Activated CD8-positive, alpha-beta memory T cell treated with anti-CD3 and anti-CD28 coated beads, Interleukin-2, amount 10 ng/mL, durations not matched to agents 7 days and 5 days (primary cell): ENCODE measurements around the gene MICAL3. TPM values are rescaled to one million over a fixed set of nuclear protein-coding genes. Genes with fewer than 3 reads are reported as not detected.

Experiments used
- ATAC-seq: fragments of 150-1000 bp; cut with Tn5 transposase; one replicate; pipeline ENCODE4 v1.10.0; 2021; ENCODE audit warnings: moderate library complexity
- CTCF ChIA-PET: fragments of 350-600 bp; sonication (Branson Sonifier 250); formaldehyde crosslinking; loops from one replicate; lab custom pipeline; 2021; ENCODE audit warnings: antibody characterized with exemption; lab: Charles Lee
- DNase-seq: peaks from one replicate; pipeline ENCODE4 v3.0.0-alpha.2; 2020
- H3K27ac Mint-ChIP-seq: one replicate; pipeline ENCODE4 v1.8.0; 2021; ENCODE audit warnings: mild to moderate bottlenecking, mixed read lengths
- H3K27me3 Mint-ChIP-seq: one replicate; pipeline ENCODE4 v1.8.0; 2021; ENCODE audit warnings: mixed read lengths
- H3K36me3 Mint-ChIP-seq: one replicate; pipeline ENCODE4 v1.8.0; 2021; ENCODE audit warnings: mild to moderate bottlenecking, mixed read lengths
- H3K4me1 Mint-ChIP-seq: one replicate; pipeline ENCODE4 v1.8.0; 2021; ENCODE audit warnings: mixed read lengths
- H3K4me3 Mint-ChIP-seq: one replicate; pipeline ENCODE4 v1.8.0; 2021; ENCODE audit warnings: mild to moderate bottlenecking, moderate library complexity, mixed read lengths
- H3K9me3 Mint-ChIP-seq: one replicate; pipeline ENCODE4 v1.8.0; 2022; ENCODE audit warnings: low read depth, mixed read lengths
- total RNA-seq, 2 experiments: library from RNA; stranded (reverse); gene quantifications; one replicate each; pipeline ENCODE4 v1.2.3, GENCODE V29; 2021

The MICAL3 gene
- total RNA-seq, 2 experiments from 2014 or later: 38.8 to 41.7 TPM

DNA sequence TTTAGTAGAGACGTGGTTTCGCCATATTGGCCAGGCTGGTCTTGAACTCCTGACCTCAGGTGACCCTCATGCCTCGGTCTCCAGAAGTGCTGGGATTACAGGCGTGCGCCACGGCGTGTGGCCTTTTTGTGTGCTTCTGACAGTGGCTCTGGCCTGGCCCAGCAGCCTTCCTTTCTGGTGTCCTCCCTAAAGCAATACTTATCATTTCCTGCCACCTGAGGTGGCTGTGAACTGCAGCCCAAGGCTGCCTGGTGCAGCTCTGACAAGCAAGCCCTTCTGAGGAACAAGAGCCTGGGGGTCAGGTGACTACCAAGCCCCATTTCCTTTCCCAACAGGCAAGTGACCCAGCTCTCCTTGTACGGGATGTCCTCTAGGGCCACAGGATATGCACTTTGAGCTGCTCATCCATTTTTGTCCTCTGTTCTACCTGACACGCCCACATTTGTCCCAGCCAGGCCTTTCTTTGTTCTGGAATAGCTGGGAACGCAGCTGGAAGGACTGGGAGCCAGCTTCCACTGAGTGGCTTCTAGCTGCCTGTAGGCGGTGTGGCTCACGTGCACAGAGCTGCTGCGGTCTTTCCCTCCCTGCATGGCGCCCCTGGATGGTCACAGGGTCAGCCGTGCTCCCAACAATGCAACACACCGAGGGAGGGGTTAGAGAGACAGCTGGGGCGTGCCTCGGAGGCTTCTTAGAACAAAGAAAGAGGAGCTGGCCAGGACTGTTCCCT is 237.8 kb downstream of the MICAL3 start:
- Mint-ChIP-seq H3K27ac (no peak overlapping the region), H3K9me3 (no peaks in the 10 kb centered on the region), H3K4me3 (no peak overlapping the region), H3K27me3 (no peaks in the 10 kb centered on the region), H3K4me1 (peaks cover 6% of the 10 kb centered on the region), H3K36me3 (no peaks in the 10 kb centered on the region)
- ATAC-seq: no peak
- DNase-seq: no peak
- CTCF ChIA-PET: interaction anchor here (0.9 to 6.2 kb wide), 11 partner anchors 10 to 291 kb away, joined by 3 to 109 read pairs (median 5); partner anchors contain the start of gene PEX26

DNA sequence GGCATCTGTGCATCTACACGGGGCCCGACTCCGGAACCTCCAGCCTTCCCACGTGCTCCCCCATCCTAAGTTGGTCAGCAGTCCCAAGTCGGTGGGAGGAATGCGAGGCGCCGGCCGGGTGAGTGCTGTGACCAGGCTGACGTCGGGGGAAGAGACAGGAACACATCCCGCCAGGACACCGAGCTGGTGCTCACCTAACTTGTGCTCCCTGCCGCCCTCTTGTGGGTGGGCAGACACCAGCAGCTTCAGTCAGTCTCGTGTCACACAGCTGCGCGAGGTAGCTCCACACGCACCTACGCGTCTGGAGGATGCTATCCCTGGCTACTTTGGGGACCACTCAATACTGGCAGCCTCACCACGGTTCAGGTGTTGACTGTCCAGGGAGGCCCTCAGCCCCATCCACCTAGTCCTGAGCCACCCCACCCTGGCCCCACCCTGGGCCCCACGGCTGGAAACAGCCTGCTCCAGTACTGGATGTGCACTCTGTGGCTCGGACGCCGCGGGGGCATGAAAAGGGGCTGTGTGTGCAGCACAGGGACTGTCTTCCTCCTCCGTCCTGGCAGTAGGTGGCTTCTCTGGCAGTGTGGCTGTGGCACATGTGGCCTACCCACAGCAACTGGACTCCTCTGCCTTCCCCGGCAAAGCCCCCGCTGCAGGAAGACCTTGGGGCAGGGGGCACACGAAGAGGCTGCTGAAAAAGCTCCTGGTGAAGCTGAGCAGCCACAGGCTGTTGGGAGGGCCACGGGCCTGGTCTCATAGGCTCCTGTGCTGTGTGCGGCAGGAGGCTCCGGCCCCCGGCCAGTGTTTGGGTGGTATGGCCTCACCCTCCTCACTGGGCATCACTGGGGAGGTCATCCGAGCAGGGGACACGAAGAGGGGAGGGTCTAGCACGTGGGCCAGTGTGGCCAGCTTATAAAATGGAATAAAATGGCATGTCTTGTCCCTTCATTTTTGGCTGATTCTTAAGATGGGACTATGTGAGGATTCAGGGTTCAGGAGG is 238.9 kb downstream of the MICAL3 start:
- no peak overlapping the region for H3K27ac Mint-ChIP-seq
- ATAC-seq (peak; percentile 70), DNase-seq (peak; percentile 77)
- peaks cover 15% of the 10 kb centered on the region for H3K4me1 Mint-ChIP-seq
- no peak overlapping the region for H3K4me3 Mint-ChIP-seq
- H3K36me3 Mint-ChIP-seq: no peaks in the 10 kb centered on the region
- CTCF ChIA-PET: interaction anchor here (0.7 to 6.2 kb wide), 30 partner anchors 9 to 292 kb away, joined by 3 to 109 read pairs (median 4); partner anchors contain the start of genes BID, MICAL3 and PEX26
- no peaks in the 10 kb centered on the region for H3K9me3 Mint-ChIP-seq
- no peaks in the 10 kb centered on the region for H3K27me3 Mint-ChIP-seq

DNA sequence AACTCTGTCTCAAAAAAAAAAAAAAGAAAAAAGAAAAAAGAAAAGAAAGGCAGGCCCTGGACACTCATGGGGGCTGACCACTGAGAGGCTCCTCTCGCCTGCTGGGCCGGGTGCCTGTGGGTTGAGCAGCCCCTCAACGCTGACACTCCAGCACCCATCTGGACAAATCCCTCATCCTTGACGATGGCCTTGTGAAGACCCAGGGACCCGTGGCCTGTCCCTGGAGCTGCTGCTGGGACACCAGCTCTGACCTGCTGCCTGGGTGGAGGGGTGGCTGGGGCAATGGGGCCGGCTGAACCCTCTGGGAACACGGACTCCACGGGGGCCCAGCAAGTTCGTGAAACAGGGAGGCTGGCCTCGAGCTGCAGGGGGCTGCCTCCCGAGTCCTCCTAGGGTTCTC is 239.6 kb downstream of the MICAL3 start:
- no peak overlapping the region for H3K4me3 Mint-ChIP-seq
- DNase-seq (no peak), ATAC-seq (no peak)
- no peak overlapping the region for H3K27ac Mint-ChIP-seq
- no peaks in the 10 kb centered on the region for H3K36me3 Mint-ChIP-seq
- no peaks in the 10 kb centered on the region for H3K9me3 Mint-ChIP-seq
- CTCF ChIA-PET: interaction anchor here (0.8 to 6.2 kb wide), 27 partner anchors 8 to 293 kb away, joined by 3 to 109 read pairs (median 4); partner anchors contain the start of genes BID, MICAL3 and PEX26
- peaks cover 22% of the 10 kb centered on the region for H3K4me1 Mint-ChIP-seq
- H3K27me3 Mint-ChIP-seq: peaks cover 2% of the 10 kb centered on the region

DNA sequence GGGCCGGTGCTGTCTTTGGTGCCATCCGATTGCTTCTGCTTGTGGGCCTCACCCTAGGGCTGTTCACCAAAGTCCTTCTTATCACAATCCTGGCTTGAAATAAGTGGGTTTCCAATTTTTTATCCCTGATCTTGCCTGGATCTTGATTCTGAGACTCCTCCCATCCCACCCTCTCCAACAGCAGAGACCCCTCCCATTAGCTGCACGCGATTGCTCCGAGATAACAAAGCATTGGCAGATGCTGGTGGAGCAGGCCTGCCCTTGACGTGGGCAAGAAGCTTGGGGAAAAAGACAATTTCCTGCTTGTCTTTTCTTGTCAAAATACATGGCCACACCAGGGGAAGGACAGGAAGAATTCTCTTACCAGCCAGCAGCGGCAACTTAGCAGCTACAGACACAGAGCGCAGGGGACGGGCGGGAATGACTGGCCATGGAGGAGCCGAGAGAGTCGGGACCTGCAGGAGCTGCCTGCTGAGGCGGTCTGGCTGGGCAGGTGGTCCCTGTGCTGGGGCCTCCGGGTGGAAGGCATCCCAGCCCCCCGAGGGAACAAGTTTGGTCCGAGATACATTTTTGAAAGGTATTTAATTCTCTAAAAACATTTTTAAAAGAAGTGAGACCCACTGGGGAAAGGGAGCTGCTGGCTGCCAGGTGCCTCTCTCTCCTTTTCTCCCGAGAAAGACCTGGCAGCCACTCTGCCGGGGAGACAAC is 240.4 kb downstream of the MICAL3 start:
- H3K27ac Mint-ChIP-seq: no peak overlapping the region
- no peak overlapping the region for H3K4me3 Mint-ChIP-seq
- H3K27me3 Mint-ChIP-seq: peaks cover 5% of the 10 kb centered on the region
- no peaks in the 10 kb centered on the region for H3K9me3 Mint-ChIP-seq
- CTCF ChIA-PET: interaction anchor here (0.5 to 6.2 kb wide), 7 partner anchors 10 to 57 kb away, joined by 3 to 109 read pairs (median 4); no protein-coding TSS in a partner anchor
- DNase-seq (no peak), ATAC-seq (no peak)
- peaks cover 4% of the 10 kb centered on the region for H3K36me3 Mint-ChIP-seq
- peaks cover 31% of the 10 kb centered on the region for H3K4me1 Mint-ChIP-seq

DNA sequence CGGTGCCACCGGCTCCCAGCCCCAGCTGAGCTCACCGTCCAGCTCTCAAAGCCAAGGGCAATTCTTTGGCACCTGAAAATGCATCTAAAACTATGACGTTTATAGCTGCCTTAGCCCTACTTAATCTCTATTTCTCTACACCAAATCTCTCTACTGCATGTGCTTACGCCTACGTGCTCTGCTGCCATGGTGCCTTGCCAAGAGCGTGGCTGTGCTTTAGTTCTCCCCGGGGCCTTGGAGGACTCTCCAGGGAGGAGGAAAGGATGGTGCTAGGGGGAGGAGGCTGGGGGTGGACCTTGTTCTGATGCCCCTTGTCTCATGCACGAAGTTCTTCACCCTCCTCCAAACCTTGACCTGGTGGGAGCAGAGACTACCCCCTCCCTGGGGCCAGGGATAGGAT is 241.0 kb downstream of the MICAL3 start:
- no peak for ATAC-seq
- Mint-ChIP-seq H3K4me1 (peaks cover 37% of the 10 kb centered on the region), H3K4me3 (no peak overlapping the region), H3K27me3 (peaks cover 5% of the 10 kb centered on the region), H3K36me3 (peaks cover 4% of the 10 kb centered on the region), H3K9me3 (no peaks in the 10 kb centered on the region), H3K27ac (no peak overlapping the region)
- CTCF ChIA-PET: interaction anchor here (0.5 to 6.2 kb wide), 5 partner anchors 15 to 56 kb away, joined by 3 to 109 read pairs (median 4); no protein-coding TSS in a partner anchor
- DNase-seq: no peak

DNA sequence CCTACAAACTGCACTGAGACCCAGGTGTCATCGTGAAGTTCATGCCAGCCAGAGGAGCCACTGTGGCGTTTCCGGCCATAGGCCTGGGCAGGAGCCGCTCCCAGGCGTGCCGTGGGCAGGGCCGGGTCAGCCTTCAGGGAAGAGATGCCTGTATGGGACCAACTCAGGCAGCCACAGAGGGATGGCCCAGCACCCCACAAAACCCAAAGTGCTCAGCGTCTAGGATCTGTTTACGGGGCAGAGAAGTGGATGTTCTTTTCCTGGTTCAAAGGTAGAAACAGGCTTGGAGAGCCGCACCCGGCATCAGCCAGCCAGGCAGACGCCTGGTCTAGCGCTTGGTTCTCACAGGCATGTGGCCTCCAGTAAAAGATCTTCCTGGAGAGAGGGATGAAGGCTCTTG is 241.7 kb downstream of the MICAL3 start:
- CTCF ChIA-PET: interaction anchor here (3.0 to 6.2 kb wide), 2 partner anchors 28 to 39 kb away, joined by 24 to 109 read pairs; no protein-coding TSS in a partner anchor
- Mint-ChIP-seq H3K4me1 (peaks cover 44% of the 10 kb centered on the region), H3K9me3 (no peaks in the 10 kb centered on the region), H3K27me3 (peaks cover 5% of the 10 kb centered on the region), H3K27ac (no peak overlapping the region), H3K4me3 (no peak overlapping the region), H3K36me3 (peaks cover 5% of the 10 kb centered on the region)
- no peak for DNase-seq
- ATAC-seq: no peak

DNA sequence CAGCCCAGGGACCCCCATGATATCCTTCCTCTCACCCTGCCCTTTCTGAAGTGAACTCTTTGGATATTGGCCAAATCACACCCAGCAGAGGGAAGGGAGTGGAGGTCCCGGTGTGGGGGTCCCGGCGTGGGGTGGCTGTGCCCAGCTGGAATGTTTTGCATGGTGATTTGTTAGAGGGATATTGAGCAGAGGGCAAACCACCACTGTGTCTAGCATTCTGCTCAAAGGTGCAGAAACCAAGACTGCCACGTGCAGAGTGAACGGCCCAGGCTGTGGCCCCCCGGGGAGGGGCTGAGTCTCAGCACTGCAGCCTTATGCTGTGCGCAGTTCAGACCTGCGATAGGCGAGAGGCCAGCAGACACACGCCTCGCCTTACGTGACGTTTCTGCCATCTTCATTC is 242.2 kb downstream of the MICAL3 start:
- DNase-seq (no peak), ATAC-seq (no peak)
- Mint-ChIP-seq H3K9me3 (no peaks in the 10 kb centered on the region), H3K4me3 (no peak overlapping the region), H3K36me3 (peaks cover 5% of the 10 kb centered on the region), H3K4me1 (peaks cover 44% of the 10 kb centered on the region), H3K27me3 (peaks cover 5% of the 10 kb centered on the region), H3K27ac (no peak overlapping the region)
- CTCF ChIA-PET: interaction anchor here (0.9 kb wide), 1 partner anchor 40 kb away, joined by 3 read pairs; no protein-coding TSS in a partner anchor

DNA sequence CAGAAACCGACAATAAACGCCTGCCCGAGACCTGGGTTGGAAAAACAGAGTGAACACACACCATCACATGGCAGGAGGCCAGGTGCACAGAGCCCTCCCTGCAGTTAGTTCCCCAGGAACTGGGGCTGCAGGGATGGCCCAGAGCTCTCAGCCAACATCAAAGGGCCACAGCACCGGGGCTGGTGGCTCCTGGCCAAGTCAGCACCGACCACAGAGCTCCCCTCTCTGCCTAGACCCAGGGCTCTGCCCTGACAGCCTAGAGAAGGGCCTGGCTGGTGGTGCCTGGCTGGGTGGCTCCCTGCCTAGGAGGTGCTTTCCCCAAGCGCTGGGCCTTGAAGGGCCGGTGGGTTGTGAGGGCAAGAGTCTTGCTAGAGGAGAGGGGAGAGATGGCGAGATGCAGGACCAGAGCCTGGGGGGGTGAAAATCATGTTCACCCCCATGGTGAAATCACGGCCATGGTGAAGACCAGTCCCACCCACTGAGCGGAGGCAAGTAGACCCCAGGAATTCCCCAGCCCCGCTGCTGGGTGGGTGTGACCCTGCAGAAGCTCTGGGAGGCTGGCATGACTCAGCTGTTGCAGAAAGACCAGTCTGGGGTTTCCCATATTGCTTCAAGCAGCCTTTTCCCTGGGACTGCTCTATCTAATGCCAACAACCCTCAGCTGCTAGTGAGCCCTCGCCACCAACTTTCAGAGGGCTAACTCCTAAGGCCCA is 242.9 kb downstream of the MICAL3 start:
- no peak overlapping the region for H3K27ac Mint-ChIP-seq

DNA sequence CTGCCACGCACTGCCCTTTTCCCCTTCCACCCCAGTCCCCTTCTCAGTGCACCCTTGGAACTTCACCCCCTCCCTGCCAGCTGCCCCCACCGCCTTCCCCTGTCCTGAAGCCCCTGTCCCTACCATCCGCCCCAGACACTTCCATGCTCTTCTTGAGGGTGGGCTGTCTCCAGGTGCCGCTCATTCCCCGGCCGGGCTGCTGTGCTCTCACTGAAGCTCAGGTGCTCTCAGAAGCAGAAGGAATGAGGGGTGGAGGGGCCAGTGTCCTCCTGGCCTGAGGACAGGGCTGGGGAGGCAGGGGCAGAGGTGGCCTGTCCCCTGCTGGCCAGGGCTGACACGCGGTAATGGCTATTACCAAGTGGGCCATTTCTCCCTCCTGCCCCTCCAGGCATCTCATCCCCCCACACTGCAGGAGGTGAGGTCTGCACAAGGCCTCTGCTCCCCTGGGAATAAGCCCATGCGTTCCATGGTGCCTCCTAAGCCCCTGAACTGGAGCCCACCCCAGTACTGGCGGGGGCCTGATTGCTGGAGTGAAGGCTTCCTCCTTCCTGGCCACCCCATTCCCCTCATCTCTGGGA is 243.5 kb downstream of the MICAL3 start:
- Mint-ChIP-seq H3K4me3 (no peak overlapping the region), H3K27ac (no peak overlapping the region), H3K27me3 (peaks cover 8% of the 10 kb centered on the region), H3K9me3 (no peaks in the 10 kb centered on the region), H3K36me3 (peaks cover 5% of the 10 kb centered on the region), H3K4me1 (peaks cover 48% of the 10 kb centered on the region)
- no peak for DNase-seq
- CTCF ChIA-PET: interaction anchor here (0.6 to 2.8 kb wide), 2 partner anchors 38 to 168 kb away, joined by 3 to 19 read pairs; no protein-coding TSS in a partner anchor
- ATAC-seq: no peak

More for the DNA sequence above, 242.9 kb downstream of the MICAL3 start:
- no peak for ATAC-seq
- DNase-seq: no peak
- CTCF ChIA-PET: interaction anchor here (0.9 kb wide), 1 partner anchor 39 kb away, joined by 3 read pairs; no protein-coding TSS in a partner anchor
- Mint-ChIP-seq H3K9me3 (no peaks in the 10 kb centered on the region), H3K36me3 (peaks cover 5% of the 10 kb centered on the region), H3K4me3 (no peak overlapping the region), H3K27me3 (peaks cover 5% of the 10 kb centered on the region), H3K4me1 (peaks cover 44% of the 10 kb centered on the region)

DNA sequence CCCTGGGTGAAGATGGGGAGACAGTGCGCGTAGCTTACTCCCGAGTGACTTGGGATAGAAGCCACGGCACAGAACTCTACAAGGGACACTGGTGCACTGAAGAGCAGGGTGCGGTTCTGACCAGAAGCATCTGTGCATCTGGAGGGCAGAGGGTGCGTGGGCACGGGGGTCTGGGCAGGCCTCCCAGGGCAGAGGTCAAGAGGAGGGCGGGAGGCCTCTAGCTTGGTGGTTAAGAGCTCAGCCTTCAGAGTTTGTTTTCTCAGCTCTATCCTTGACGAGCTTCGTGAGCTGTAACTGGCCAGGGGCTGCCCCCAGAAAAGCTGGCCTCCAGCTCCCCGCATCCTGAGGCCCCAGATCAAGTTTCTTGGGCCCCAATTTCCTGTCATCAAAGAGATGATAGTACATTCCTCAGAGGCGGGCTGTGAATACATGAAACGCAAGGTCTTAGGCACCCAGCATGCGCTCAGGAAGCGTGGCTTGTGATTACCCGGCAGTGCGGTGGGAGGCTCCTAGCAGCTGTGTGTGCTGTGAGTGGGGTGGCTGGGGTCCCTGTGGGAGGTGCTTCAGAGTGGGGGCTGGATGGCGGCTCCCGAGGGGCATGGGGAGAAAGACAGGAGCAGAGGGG is 244.1 kb downstream of the MICAL3 start:
- DNase-seq (no peak), ATAC-seq (no peak)
- Mint-ChIP-seq H3K9me3 (no peaks in the 10 kb centered on the region), H3K27me3 (peaks cover 13% of the 10 kb centered on the region), H3K36me3 (peaks cover 5% of the 10 kb centered on the region), H3K4me1 (peaks cover 53% of the 10 kb centered on the region), H3K27ac (no peak overlapping the region), H3K4me3 (no peak overlapping the region)
- CTCF ChIA-PET: interaction anchor here (0.6 to 2.8 kb wide), 3 partner anchors 26 to 168 kb away, joined by 3 to 19 read pairs (median 5); no protein-coding TSS in a partner anchor
